K562 (cell line): Measurements from ENCODE around the gene POLA1. TPM values are rescaled to one million over a fixed set of nuclear protein-coding genes. Genes with fewer than 3 reads are reported as not detected.

Source experiments
- ATAC-seq: fragments of 200-7000 bp; cut with Tn5 transposase; 3 replicates; pipeline ENCODE4 v1.9.1; 2020; ENCODE audit warnings: moderate library complexity
- BruUV-seq: library from RNA; stranded (reverse); fragments of 400-500 nt; replicated peaks from 2 replicates; lab custom pipeline; 2021; lab: Mats Ljungman, UMichigan
- CTCF ChIA-PET: fragments of 300-600 bp; formaldehyde crosslinking; extraction: SDS; loops from one replicate; lab custom pipeline; 2021; ENCODE audit warnings: low intra/inter-chr PET ratio; lab: Yijun Ruan, JAX
- POLR2A ChIA-PET: fragments of 300-600, 350-650 bp; sonication (Branson Sonifier 250); formaldehyde crosslinking; extraction: SDS; loops from one replicate; lab custom pipeline; 2021; ENCODE audit warnings: antibody characterized with exemption, inconsistent platforms; lab: Yijun Ruan, JAX
- DNase-seq, 4 experiments: peaks; one replicate each; pipeline versions ENCODE4 v3.0.0 to v3.0.0-alpha.2; 2011 to 2018; ENCODE audit warnings: low spot score in 3 of 4, mixed read lengths in 3 of 4; ENCODE audit errors: extremely low read depth in 1 of 4
- FAIRE-seq: peaks from 2 replicates; lab custom pipeline; 2011; peaks lifted over from hg19 to GRCh38; lab: Jason Lieb, UNC
- H2AFZ ChIP-seq: 2 replicates; pipeline ENCODE4 v1.6.0; 2011; ENCODE audit warnings: low read depth, low read length, control low read depth, inconsistent platforms
- H3K27ac ChIP-seq: fragments of 200-600 bp; 3 replicates; pipeline ENCODE4 v1.8.0; 2011; ENCODE audit warnings: low read depth, mild to moderate bottlenecking, control low read depth, inconsistent platforms, low read length, moderate library complexity, mixed read lengths; ENCODE audit errors: extremely low read depth
- H3K27me3 ChIP-seq, 2 experiments: fragments of 300-600 bp in 1 of 2; 2 replicates in 1 of 2; 3 replicates in 1 of 2; pipeline versions ENCODE4 v1.6.0 to v1.8.0; 2011; ENCODE audit warnings: inconsistent platforms in 2 of 2, low read length in 2 of 2, mild to moderate bottlenecking in 1 of 2, mixed read lengths in 1 of 2, moderate library complexity in 1 of 2; ENCODE audit not compliant: control insufficient read depth in 2 of 2, insufficient read depth in 2 of 2
- H3K36me3 ChIP-seq: fragments of 300-600 bp; 3 replicates; pipeline ENCODE4 v1.8.0; 2011; ENCODE audit warnings: mild to moderate bottlenecking, low read length, inconsistent platforms; ENCODE audit not compliant: control insufficient read depth, insufficient read depth
- H3K4me1 ChIP-seq, 2 experiments: fragments of 200-600 bp in 1 of 2; replicated peaks in 1 of 2; 2 replicates in 1 of 2; 3 replicates in 1 of 2; pipeline versions ENCODE4 v1.5.1 to v1.8.0; 2011; ENCODE audit warnings: inconsistent platforms in 2 of 2, low read length in 2 of 2, mild to moderate bottlenecking in 1 of 2, mixed read lengths in 1 of 2, moderate library complexity in 1 of 2; ENCODE audit not compliant: control insufficient read depth in 2 of 2, insufficient read depth in 2 of 2
- H3K4me2 ChIP-seq: 2 replicates; pipeline ENCODE4 v1.6.1; 2011; ENCODE audit warnings: low read length, control low read depth, inconsistent platforms, mixed read lengths; ENCODE audit not compliant: insufficient read depth
- H3K4me3 ChIP-seq: fragments of 200-600 bp; sonication (generic), shearing (Covaris generic); 2 replicates; pipeline ENCODE4 v1.5.1; 2016; ENCODE audit warnings: control low read depth, inconsistent platforms
- H3K79me2 ChIP-seq: fragments of 200-600 bp; 3 replicates; pipeline ENCODE4 v1.8.0; 2011; ENCODE audit warnings: low read length, inconsistent platforms; ENCODE audit not compliant: control insufficient read depth, insufficient read depth
- H3K9ac ChIP-seq, 2 experiments: 2 replicates each; pipeline versions ENCODE4 v1.6.0 to v1.6.1; 2011; ENCODE audit warnings: low read depth in 2 of 2, low read length in 2 of 2, control low read depth in 1 of 2, inconsistent platforms in 1 of 2, mild to moderate bottlenecking in 1 of 2, mixed read lengths in 1 of 2; ENCODE audit not compliant: insufficient read depth in 1 of 2
- H3K9me1 ChIP-seq: one replicate; pipeline ENCODE4 v1.6.0; 2011; ENCODE audit warnings: inconsistent platforms, mild to moderate bottlenecking, low read length, moderate library complexity; ENCODE audit not compliant: control insufficient read depth, insufficient read depth
- H3K9me3 ChIP-seq: replicated peaks from 2 replicates; pipeline ENCODE4 v1.5.1; 2011; ENCODE audit warnings: low read depth, low read length, inconsistent platforms; ENCODE audit not compliant: control insufficient read depth, insufficient read depth
- H4K20me1 ChIP-seq: replicated peaks from 2 replicates; pipeline ENCODE4 v1.6.1; 2011; ENCODE audit warnings: low read length, inconsistent platforms, mixed read lengths; ENCODE audit not compliant: control insufficient read depth, insufficient read depth
- FOSL1 ChIP-seq: fragments of 200-800 bp; sonication (Bioruptor generic); conservative IDR thresholded peaks from 2 replicates; pipeline ENCODE4 v1.6.1; 2016; ENCODE audit warnings: missing genetic modification characterization, missing compliant biosample characterization
- KLF10 ChIP-seq: fragments of 250-450 bp; sonication (Bioruptor Pico); IDR thresholded peaks from 2 replicates; pipeline ENCODE4 v1.6.1; 2021; ENCODE audit warnings: matching md5 sums
- MYBL2 ChIP-seq, 2 experiments: fragments of 450-650 bp in 1 of 2; sonication (generic) in 1 of 2; formaldehyde crosslinking in 1 of 2; IDR thresholded peaks; 2 replicates each; pipeline versions ENCODE4 v1.6.1 to v1.8.1; 2017 to 2022; ENCODE audit warnings: borderline replicate concordance in 1 of 2, inconsistent platforms in 1 of 2, low read depth in 1 of 2, mild to moderate bottlenecking in 1 of 2, missing genetic modification reagents in 1 of 2, moderate library complexity in 1 of 2
- SIN3B ChIP-seq: fragments of 450-650 bp; IDR thresholded peaks from 2 replicates; pipeline ENCODE4 v1.6.1; 2017; ENCODE audit warnings: low read depth, mild to moderate bottlenecking, moderate library complexity
- WGBS: fragments of 100-300 bp; shearing (Covaris generic); methylation state at CpG from one replicate; pipeline ENCODE4 v1.1.6; 2016; ENCODE audit warnings: low coverage, mixed read lengths; ENCODE audit not compliant: insufficient coverage; ENCODE audit errors: missing lambda C conversion rate; 5-methylcytosine and 5-hydroxymethylcytosine counted together
- in situ Hi-C: fragments of 300-500 bp; cut with MboI; formaldehyde crosslinking; loops from 4 replicates; pipeline ENCODE4 v1.15.0; 2018; ENCODE audit warnings: inconsistent platforms, mixed read lengths
- intact Hi-C: fragments of 100-400 bp; cut with micrococcal nuclease; formaldehyde crosslinking; loops from 2 replicates; pipeline ENCODE4 v1.14.2; 2022
- polyA plus RNA-seq, 8 experiments: library from polyadenylated mRNA; depleted of rRNA in 4 of 8; stranded (reverse) in 5 of 8; unstranded in 3 of 8; fragments of >200 nt; fragmentation: Nextera tagmentation in 2 of 8; fragmentation: Illumina TruSeq in 1 of 8; extraction: Ambion mirVana in 2 of 8; extraction: Trizol in 1 of 8; gene quantifications; 2 replicates each; pipeline versions ENCODE4 v1.2.1 to v1.2.3, GENCODE V29; 2011 to 2014; ENCODE audit warnings: inconsistent platforms in 1 of 8, missing spikeins in 1 of 8
- total RNA-seq, 7 experiments: library from RNA; depleted of rRNA in 6 of 7; stranded (reverse); fragments of >200 nt in 6 of 7; fragmentation: Illumina TruSeq in 2 of 7; extraction: Trizol in 2 of 7; gene quantifications; 2 replicates each; pipeline versions ENCODE4 v1.2.1 to v1.2.3, GENCODE V29; 2011 to 2021; ENCODE audit warnings: low replicate concordance in 1 of 7
- TF ChIP-seq, protein P1 (sequence below): fragments of 250-450 bp; sonication (Bioruptor Pico); IDR thresholded peaks from 2 replicates; pipeline ENCODE4 v1.4.0; 2020
- TF ChIP-seq, protein P2 (sequence below): fragments of 450-650 bp; formaldehyde crosslinking; IDR thresholded peaks from 2 replicates; pipeline ENCODE4 v1.4.0; 2020; ENCODE audit warnings: mild to moderate bottlenecking, moderate library complexity

Gene POLA1
- total and polyA plus RNA-seq, 9 of the 15 experiments (the other 6 are each of a cell fraction or from before 2014, with no cell fraction given): 8.6 to 48.4 (median 27.4) TPM

DNA sequence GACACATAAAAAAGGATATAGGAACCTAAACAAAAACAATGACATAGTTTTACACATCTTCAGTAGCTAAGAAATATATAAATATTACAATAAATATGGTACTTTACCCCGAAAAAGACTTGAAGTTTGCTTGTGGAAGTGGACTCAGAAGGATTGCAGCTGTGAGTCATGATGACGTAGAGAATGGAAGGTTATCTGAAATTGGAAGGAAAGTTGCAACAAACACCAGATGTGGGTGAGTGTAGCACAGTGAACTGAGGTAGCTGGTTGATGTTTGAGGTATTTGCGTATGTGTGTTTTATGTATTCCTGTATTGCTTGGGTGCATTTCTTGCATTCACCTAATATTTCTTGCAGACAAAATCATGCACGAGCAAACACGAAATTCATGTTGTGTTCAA is 209.1 kb downstream of the POLA1 start:
- intact Hi-C loops (no loop called here), in situ Hi-C loops (no loop called here)
- Histone ChIP-seq H3K4me1 (no peaks in the 10 kb centered on the region), H3K27ac (no peak overlapping the region), H3K9ac (no peak overlapping the region), H3K4me3 (no peak overlapping the region), H3K27me3 (no peaks in the 10 kb centered on the region), H3K4me2 (no peak overlapping the region), H3K9me1 (no peaks in the 10 kb centered on the region), H2AFZ (no peak overlapping the region), H4K20me1 (no peaks in the 10 kb centered on the region), H3K79me2 (no peaks in the 10 kb centered on the region), H3K9me3 (no peaks in the 10 kb centered on the region), H3K36me3 (peaks cover 21% of the 10 kb centered on the region; the same call in 1 of the 3 replicates)
- ChIA-PET CTCF (no interaction called here), POLR2A (no interaction called here)
- DNase-seq (no peak), FAIRE-seq (no peak), ATAC-seq (no peak)
- no peak for TF ChIP-seq SIN3B
- TF ChIP-seq KLF10 (CRISPR knock-in tag): no peak
- TF ChIP-seq, protein P1, sequence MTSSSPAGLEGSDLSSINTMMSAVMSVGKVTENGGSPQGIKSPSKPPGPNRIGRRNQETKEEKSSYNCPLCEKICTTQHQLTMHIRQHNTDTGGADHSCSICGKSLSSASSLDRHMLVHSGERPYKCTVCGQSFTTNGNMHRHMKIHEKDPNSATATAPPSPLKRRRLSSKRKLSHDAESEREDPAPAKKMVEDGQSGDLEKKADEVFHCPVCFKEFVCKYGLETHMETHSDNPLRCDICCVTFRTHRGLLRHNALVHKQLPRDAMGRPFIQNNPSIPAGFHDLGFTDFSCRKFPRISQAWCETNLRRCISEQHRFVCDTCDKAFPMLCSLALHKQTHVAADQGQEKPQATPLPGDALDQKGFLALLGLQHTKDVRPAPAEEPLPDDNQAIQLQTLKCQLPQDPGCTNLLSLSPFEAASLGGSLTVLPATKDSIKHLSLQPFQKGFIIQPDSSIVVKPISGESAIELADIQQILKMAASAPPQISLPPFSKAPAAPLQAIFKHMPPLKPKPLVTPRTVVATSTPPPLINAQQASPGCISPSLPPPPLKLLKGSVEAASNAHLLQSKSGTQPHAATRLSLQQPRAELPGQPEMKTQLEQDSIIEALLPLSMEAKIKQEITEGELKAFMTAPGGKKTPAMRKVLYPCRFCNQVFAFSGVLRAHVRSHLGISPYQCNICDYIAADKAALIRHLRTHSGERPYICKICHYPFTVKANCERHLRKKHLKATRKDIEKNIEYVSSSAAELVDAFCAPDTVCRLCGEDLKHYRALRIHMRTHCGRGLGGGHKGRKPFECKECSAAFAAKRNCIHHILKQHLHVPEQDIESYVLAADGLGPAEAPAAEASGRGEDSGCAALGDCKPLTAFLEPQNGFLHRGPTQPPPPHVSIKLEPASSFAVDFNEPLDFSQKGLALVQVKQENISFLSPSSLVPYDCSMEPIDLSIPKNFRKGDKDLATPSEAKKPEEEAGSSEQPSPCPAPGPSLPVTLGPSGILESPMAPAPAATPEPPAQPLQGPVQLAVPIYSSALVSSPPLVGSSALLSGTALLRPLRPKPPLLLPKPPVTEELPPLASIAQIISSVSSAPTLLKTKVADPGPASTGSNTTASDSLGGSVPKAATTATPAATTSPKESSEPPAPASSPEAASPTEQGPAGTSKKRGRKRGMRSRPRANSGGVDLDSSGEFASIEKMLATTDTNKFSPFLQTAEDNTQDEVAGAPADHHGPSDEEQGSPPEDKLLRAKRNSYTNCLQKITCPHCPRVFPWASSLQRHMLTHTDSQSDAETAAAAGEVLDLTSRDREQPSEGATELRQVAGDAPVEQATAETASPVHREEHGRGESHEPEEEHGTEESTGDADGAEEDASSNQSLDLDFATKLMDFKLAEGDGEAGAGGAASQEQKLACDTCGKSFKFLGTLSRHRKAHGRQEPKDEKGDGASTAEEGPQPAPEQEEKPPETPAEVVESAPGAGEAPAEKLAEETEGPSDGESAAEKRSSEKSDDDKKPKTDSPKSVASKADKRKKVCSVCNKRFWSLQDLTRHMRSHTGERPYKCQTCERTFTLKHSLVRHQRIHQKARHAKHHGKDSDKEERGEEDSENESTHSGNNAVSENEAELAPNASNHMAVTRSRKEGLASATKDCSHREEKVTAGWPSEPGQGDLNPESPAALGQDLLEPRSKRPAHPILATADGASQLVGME (CRISPR knock-in tag): no peak
- no peak for TF ChIP-seq MYBL2 (IDR thresholded peaks at IDR 0.05; ENCODE audit: low read depth)
- no peak for TF ChIP-seq MYBL2 (CRISPR knock-in tag; IDR thresholded peaks at IDR 0.05; ENCODE audit: borderline replicate concordance)
- peak; percentile 35; the same call in 1 of the 2 replicates for TF ChIP-seq FOSL1 (tag)
- TF ChIP-seq, protein P2, sequence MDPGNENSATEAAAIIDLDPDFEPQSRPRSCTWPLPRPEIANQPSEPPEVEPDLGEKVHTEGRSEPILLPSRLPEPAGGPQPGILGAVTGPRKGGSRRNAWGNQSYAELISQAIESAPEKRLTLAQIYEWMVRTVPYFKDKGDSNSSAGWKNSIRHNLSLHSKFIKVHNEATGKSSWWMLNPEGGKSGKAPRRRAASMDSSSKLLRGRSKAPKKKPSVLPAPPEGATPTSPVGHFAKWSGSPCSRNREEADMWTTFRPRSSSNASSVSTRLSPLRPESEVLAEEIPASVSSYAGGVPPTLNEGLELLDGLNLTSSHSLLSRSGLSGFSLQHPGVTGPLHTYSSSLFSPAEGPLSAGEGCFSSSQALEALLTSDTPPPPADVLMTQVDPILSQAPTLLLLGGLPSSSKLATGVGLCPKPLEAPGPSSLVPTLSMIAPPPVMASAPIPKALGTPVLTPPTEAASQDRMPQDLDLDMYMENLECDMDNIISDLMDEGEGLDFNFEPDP: no peak
- no TSS peak for BruUV-seq
- WGBS: 93% methylated on average over 3 of the region's 5 CpGs
